ENCODE measurements around the gene NADSYN1. TPM values are rescaled to one million over a fixed set of nuclear protein-coding genes. Genes with fewer than 3 reads are reported as not detected.
A peak's percentile ranks its signal among the peaks of the same experiment; 100 is the strongest.
"Not testable (repeated sequence)": the region's sequence is repeated elsewhere in the genome, so short reads cannot be mapped to it uniquely, and the experiment has no call there.

NADSYN1 gene
- total RNA-seq = 114 and 117 TPM in 2 replicates

- DNase-seq (ENCODE audit: low spot score) = peak; percentile 92
- peaks cover 44% of the 10 kb centered on the region for H3K36me3 Mint-ChIP-seq (ENCODE audit: low read depth)
- peak within 1 kb of the TSS; percentile 88 for H3K27ac Mint-ChIP-seq
- peak within 1 kb of the TSS; percentile 89 for H3K4me3 Mint-ChIP-seq (ENCODE audit: low read depth)
- peaks cover 40% of the 10 kb centered on the region for H3K4me1 Mint-ChIP-seq (ENCODE audit: low read depth)
- no peaks in the 10 kb centered on the region for H3K9me3 Mint-ChIP-seq
- intact Hi-C loops (cut with micrococcal nuclease) = loop anchor here (2.0 kb wide), 1 partner anchor 36 kb away; no protein-coding TSS in a partner anchor
- no peaks in the 10 kb centered on the region for H3K27me3 Mint-ChIP-seq (ENCODE audit: low read depth)
Observed at GRCh38 chr11:71453037-71453917, at the start of gene NADSYN1. Gene NADSYN1, plus strand, starts transcription at chr11:71453203. Its CDS starts 94 bp downstream, at chr11:71453297.

- no peaks in the 10 kb centered on the region for H3K4me1 Mint-ChIP-seq (ENCODE audit: low read depth)
- DNase-seq (ENCODE audit: low spot score) = no peak
- intact Hi-C loops (cut with micrococcal nuclease) = no loop called here
- no peak overlapping the region for H3K4me3 Mint-ChIP-seq (ENCODE audit: low read depth)
- H3K27ac Mint-ChIP-seq = no peak overlapping the region
- H3K9me3 Mint-ChIP-seq = peaks cover 7% of the 10 kb centered on the region
- H3K36me3 Mint-ChIP-seq (ENCODE audit: low read depth) = no peaks in the 10 kb centered on the region
- H3K27me3 Mint-ChIP-seq (ENCODE audit: low read depth) = no peaks in the 10 kb centered on the region
Observed at GRCh38 chr11:71404209-71404608, 48.8 kb upstream of the NADSYN1 start.

GRCh38 chr11:71406681-71407080 is 46.3 kb upstream of the NADSYN1 start:
- no peak for DNase-seq (ENCODE audit: low spot score)
- H3K27me3 Mint-ChIP-seq (ENCODE audit: low read depth) = no peaks in the 10 kb centered on the region
- H3K36me3 Mint-ChIP-seq (ENCODE audit: low read depth) = no peaks in the 10 kb centered on the region

DNA sequence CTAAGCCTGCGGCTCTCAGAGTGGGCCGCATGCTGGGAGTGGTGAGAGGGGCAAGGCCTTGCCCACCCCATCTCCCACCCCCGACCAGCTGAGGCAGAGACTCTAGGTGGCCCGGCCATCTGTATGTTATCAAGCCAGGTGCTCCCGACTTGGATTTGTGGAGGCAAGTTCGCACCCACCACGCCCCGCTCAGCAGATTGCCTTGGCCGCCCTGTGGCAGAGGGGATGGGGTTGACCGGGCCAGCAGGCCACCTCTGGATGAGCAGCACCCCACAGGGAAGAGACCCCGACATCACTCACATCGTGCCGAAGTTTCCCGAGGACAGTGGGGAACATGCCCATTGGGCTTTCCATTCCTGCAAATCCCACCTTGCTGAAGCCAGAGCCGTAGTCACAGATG is 45.6 kb upstream of the NADSYN1 start:
- Mint-ChIP-seq H3K4me3 (ENCODE audit: low read depth) (no peak overlapping the region), H3K27ac (no peak overlapping the region), H3K9me3 (peaks cover 7% of the 10 kb centered on the region), H3K36me3 (ENCODE audit: low read depth) (no peaks in the 10 kb centered on the region), H3K27me3 (ENCODE audit: low read depth) (no peaks in the 10 kb centered on the region), H3K4me1 (ENCODE audit: low read depth) (no peaks in the 10 kb centered on the region)
- DNase-seq (ENCODE audit: low spot score) = no peak
- intact Hi-C loops (cut with micrococcal nuclease) = no loop called here

More at GRCh38 chr11:71406681-71407080, 46.3 kb upstream of the NADSYN1 start:
- H3K27ac Mint-ChIP-seq = no peak overlapping the region
- no peaks in the 10 kb centered on the region for H3K4me1 Mint-ChIP-seq (ENCODE audit: low read depth)
- no peak overlapping the region for H3K4me3 Mint-ChIP-seq (ENCODE audit: low read depth)
- H3K9me3 Mint-ChIP-seq = peaks cover 7% of the 10 kb centered on the region
- intact Hi-C loops (cut with micrococcal nuclease) = no loop called here

- no peaks in the 10 kb centered on the region for H3K4me1 Mint-ChIP-seq (ENCODE audit: low read depth)
- peaks cover 4% of the 10 kb centered on the region for H3K9me3 Mint-ChIP-seq
- no peaks in the 10 kb centered on the region for H3K27me3 Mint-ChIP-seq (ENCODE audit: low read depth)
- H3K36me3 Mint-ChIP-seq (ENCODE audit: low read depth) = no peaks in the 10 kb centered on the region
- no peak overlapping the region for H3K27ac Mint-ChIP-seq
- intact Hi-C loops (cut with micrococcal nuclease) = no loop called here
- no peak for DNase-seq (ENCODE audit: low spot score)
- no peak overlapping the region for H3K4me3 Mint-ChIP-seq (ENCODE audit: low read depth)
Observed at GRCh38 chr11:71408826-71409225, 44.2 kb upstream of the NADSYN1 start.

GRCh38 chr11:71410363-71410966 is 42.5 kb upstream of the NADSYN1 start:
- Mint-ChIP-seq H3K9me3 (no peaks in the 10 kb centered on the region), H3K36me3 (ENCODE audit: low read depth) (no peaks in the 10 kb centered on the region), H3K4me1 (ENCODE audit: low read depth) (no peaks in the 10 kb centered on the region), H3K27ac (no peak overlapping the region), H3K4me3 (ENCODE audit: low read depth) (no peak overlapping the region), H3K27me3 (ENCODE audit: low read depth) (no peaks in the 10 kb centered on the region)
- no peak for DNase-seq (ENCODE audit: low spot score)
- intact Hi-C loops (cut with micrococcal nuclease) = no loop called here

- DNase-seq (ENCODE audit: low spot score) = no peak
- intact Hi-C loops (cut with micrococcal nuclease) = no loop called here
- H3K4me3 Mint-ChIP-seq (ENCODE audit: low read depth) = no peak overlapping the region
Observed at GRCh38 chr11:71414645-71415044, 38.4 kb upstream of the NADSYN1 start.

GRCh38 chr11:71418643-71419042 is 34.4 kb upstream of the NADSYN1 start:
- no peaks in the 10 kb centered on the region for H3K4me1 Mint-ChIP-seq (ENCODE audit: low read depth)
- no peak overlapping the region for H3K4me3 Mint-ChIP-seq (ENCODE audit: low read depth)
- no peaks in the 10 kb centered on the region for H3K9me3 Mint-ChIP-seq
- H3K36me3 Mint-ChIP-seq (ENCODE audit: low read depth) = no peaks in the 10 kb centered on the region
- no peak for DNase-seq (ENCODE audit: low spot score)
- no peak overlapping the region for H3K27ac Mint-ChIP-seq
- intact Hi-C loops (cut with micrococcal nuclease) = no loop called here
- H3K27me3 Mint-ChIP-seq (ENCODE audit: low read depth) = no peaks in the 10 kb centered on the region

More at GRCh38 chr11:71414645-71415044, 38.4 kb upstream of the NADSYN1 start:
- Mint-ChIP-seq H3K36me3 (ENCODE audit: low read depth) (no peaks in the 10 kb centered on the region), H3K27me3 (ENCODE audit: low read depth) (no peaks in the 10 kb centered on the region), H3K27ac (no peak overlapping the region), H3K9me3 (no peaks in the 10 kb centered on the region), H3K4me1 (ENCODE audit: low read depth) (no peaks in the 10 kb centered on the region)

- no peak overlapping the region for H3K4me3 Mint-ChIP-seq (ENCODE audit: low read depth)
- intact Hi-C loops (cut with micrococcal nuclease) = no loop called here
Observed at GRCh38 chr11:71420455-71421241, 32.4 kb upstream of the NADSYN1 start.

DNA sequence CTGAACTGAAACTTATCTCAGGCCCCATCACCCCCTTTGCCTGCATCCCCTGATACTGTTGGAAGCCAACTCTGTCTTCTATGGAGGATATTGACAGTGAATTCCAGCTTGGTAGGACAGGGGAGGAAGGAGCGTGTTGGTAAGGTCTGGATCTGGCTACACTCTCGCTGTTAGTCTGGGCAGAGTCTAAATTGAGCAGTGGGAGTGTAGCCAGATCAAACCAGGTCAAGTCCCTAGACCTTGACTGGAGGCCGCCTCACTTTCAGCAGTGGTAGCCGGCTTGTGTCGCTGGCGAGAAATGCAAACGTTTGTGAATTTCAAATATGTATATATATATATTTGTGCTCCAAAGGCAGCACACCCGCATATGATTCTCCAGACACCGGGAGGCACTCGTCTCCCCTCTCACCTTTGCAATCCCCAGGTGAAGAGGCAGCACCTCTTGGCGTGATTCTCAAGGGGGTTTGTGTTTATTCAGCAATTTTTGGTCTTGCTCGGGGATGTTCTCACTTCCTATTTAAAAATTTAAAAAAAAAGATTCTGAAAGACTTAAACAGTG is 31.5 kb upstream of the NADSYN1 start:
- no peak overlapping the region for H3K4me3 Mint-ChIP-seq (ENCODE audit: low read depth)
- H3K4me1 Mint-ChIP-seq (ENCODE audit: low read depth) = peaks cover 1% of the 10 kb centered on the region
- intact Hi-C loops (cut with micrococcal nuclease) = no loop called here
- H3K36me3 Mint-ChIP-seq (ENCODE audit: low read depth) = no peaks in the 10 kb centered on the region
- no peak overlapping the region for H3K27ac Mint-ChIP-seq
- no peak for DNase-seq (ENCODE audit: low spot score)
- no peaks in the 10 kb centered on the region for H3K27me3 Mint-ChIP-seq (ENCODE audit: low read depth)
- H3K9me3 Mint-ChIP-seq = no peaks in the 10 kb centered on the region

More at GRCh38 chr11:71420455-71421241, 32.4 kb upstream of the NADSYN1 start:
- no peaks in the 10 kb centered on the region for H3K36me3 Mint-ChIP-seq (ENCODE audit: low read depth)
- no peak overlapping the region for H3K27ac Mint-ChIP-seq
- no peak for DNase-seq (ENCODE audit: low spot score)
- H3K9me3 Mint-ChIP-seq = no peaks in the 10 kb centered on the region
- H3K27me3 Mint-ChIP-seq (ENCODE audit: low read depth) = no peaks in the 10 kb centered on the region
- H3K4me1 Mint-ChIP-seq (ENCODE audit: low read depth) = no peaks in the 10 kb centered on the region

GRCh38 chr11:71422318-71422717 is 30.7 kb upstream of the NADSYN1 start:
- H3K9me3 Mint-ChIP-seq; H3K36me3 Mint-ChIP-seq (ENCODE audit: low read depth); H3K4me1 Mint-ChIP-seq (ENCODE audit: low read depth); DNase-seq (ENCODE audit: low spot score); H3K4me3 Mint-ChIP-seq (ENCODE audit: low read depth); H3K27me3 Mint-ChIP-seq (ENCODE audit: low read depth); H3K27ac Mint-ChIP-seq; intact Hi-C loops (cut with micrococcal nuclease): not testable (repeated sequence)

GRCh38 chr11:71423181-71423790 is 29.7 kb upstream of the NADSYN1 start:
- H3K4me1 Mint-ChIP-seq (ENCODE audit: low read depth) = peaks cover 3% of the 10 kb centered on the region
- DNase-seq (ENCODE audit: low spot score) = no peak
- no peaks in the 10 kb centered on the region for H3K9me3 Mint-ChIP-seq
- intact Hi-C loops (cut with micrococcal nuclease) = no loop called here
- H3K27me3 Mint-ChIP-seq (ENCODE audit: low read depth) = no peaks in the 10 kb centered on the region
- no peak overlapping the region for H3K4me3 Mint-ChIP-seq (ENCODE audit: low read depth)
- H3K27ac Mint-ChIP-seq = no peak overlapping the region
- H3K36me3 Mint-ChIP-seq (ENCODE audit: low read depth) = no peaks in the 10 kb centered on the region

All from activated T-helper 2 cell treated with anti-CD3 and anti-CD28 coated beads, Interferon-gamma antibody, Interleukin-2, Interleukin-4, amounts not matched to agents 10 μg/mL and 5 μg/mL and 100 μg/mL, durations not matched to agents 14 hours and 24 hours and 36 hours (primary cell).